Keratinocyte (primary cell): ENCODE measurements around the gene SCAPER.

Experiments
- EZH2 ChIP-seq: IDR thresholded peaks from one replicate; pipeline ENCODE4 v1.6.1; 2012; ENCODE audit warnings: inconsistent platforms, mild to moderate bottlenecking, low read length, moderate library complexity
- TF ChIP-seq, protein P1 (sequence below), 3 experiments: IDR thresholded peaks in 1 of 3; conservative IDR thresholded peaks in 1 of 3; optimal IDR thresholded peaks in 1 of 3; 2 replicates in 2 of 3; 3 replicates in 1 of 3; pipeline versions ENCODE3 to v1.5.1; 2011; ENCODE audit warnings: low read length in 3 of 3, mild to moderate bottlenecking in 3 of 3, moderate library complexity in 2 of 3, control low read depth in 1 of 3, inconsistent platforms in 1 of 3; ENCODE audit not compliant: insufficient read depth in 2 of 3; ENCODE audit errors: extremely low read depth in 1 of 3

- TF ChIP-seq, protein P1, sequence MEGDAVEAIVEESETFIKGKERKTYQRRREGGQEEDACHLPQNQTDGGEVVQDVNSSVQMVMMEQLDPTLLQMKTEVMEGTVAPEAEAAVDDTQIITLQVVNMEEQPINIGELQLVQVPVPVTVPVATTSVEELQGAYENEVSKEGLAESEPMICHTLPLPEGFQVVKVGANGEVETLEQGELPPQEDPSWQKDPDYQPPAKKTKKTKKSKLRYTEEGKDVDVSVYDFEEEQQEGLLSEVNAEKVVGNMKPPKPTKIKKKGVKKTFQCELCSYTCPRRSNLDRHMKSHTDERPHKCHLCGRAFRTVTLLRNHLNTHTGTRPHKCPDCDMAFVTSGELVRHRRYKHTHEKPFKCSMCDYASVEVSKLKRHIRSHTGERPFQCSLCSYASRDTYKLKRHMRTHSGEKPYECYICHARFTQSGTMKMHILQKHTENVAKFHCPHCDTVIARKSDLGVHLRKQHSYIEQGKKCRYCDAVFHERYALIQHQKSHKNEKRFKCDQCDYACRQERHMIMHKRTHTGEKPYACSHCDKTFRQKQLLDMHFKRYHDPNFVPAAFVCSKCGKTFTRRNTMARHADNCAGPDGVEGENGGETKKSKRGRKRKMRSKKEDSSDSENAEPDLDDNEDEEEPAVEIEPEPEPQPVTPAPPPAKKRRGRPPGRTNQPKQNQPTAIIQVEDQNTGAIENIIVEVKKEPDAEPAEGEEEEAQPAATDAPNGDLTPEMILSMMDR (optimal IDR thresholded peaks at IDR 0.05 in 1 of 3, IDR thresholded peaks at IDR 0.05 in 1 of 3, conservative IDR thresholded peaks at IDR 0.05 in 1 of 3; ENCODE audit: extremely low read depth in 1 of 3, insufficient read depth in 2 of 3, low read length in 3 of 3): no peak
- no peak for TF ChIP-seq EZH2
Observed at GRCh38 chr15:76345583-76345879, 559.6 kb downstream of the SCAPER start.
